Upper lobe of left lung (tissue), 6 donors: Measurements from ENCODE around the gene CEP170. TPM values are rescaled to one million over a fixed set of nuclear protein-coding genes. Genes with fewer than 3 reads are reported as not detected.
"Not testable (repeated sequence)": the region's sequence is repeated elsewhere in the genome, so short reads cannot be mapped to it uniquely, and the experiment has no call there.

Experiments
- ATAC-seq, 2 donors: fragments of 200-7000 bp; cut with Tn5 transposase; one replicate each; pipeline ENCODE4 v1.9.1; 2022; ENCODE audit warnings: mild to moderate bottlenecking in 2 of 2, moderate library complexity in 2 of 2; ENCODE audit not compliant: low FRiP score in 2 of 2
- DNase-seq, 2 donors: peaks; one replicate each; pipeline ENCODE4 v3.0.0-alpha.2; 2019 to 2020
- H3K27ac ChIP-seq, 4 donors: fragments of 200-600 bp; sonication (generic); one replicate each; pipeline ENCODE4 v1.5.1; 2016 to 2019
- H3K27me3 ChIP-seq, 4 donors: fragments of 200-600 bp; sonication (generic); one replicate each; pipeline ENCODE4 v1.5.1; 2017 to 2019
- H3K36me3 ChIP-seq, 4 donors: fragments of 200-600 bp; sonication (generic); one replicate each; pipeline ENCODE4 v1.5.1; 2016 to 2019
- H3K4me1 ChIP-seq, 4 donors: fragments of 200-600 bp; sonication (generic); one replicate each; pipeline ENCODE4 v1.5.1; 2018 to 2019
- H3K4me3 ChIP-seq, 4 donors: fragments of 200-600 bp; sonication (generic); one replicate each; pipeline ENCODE4 v1.5.1; 2017 to 2019; ENCODE audit warnings: mild to moderate bottlenecking in 2 of 4, moderate library complexity in 1 of 4
- H3K9me3 ChIP-seq, 4 donors: fragments of 200-600 bp; sonication (generic); one replicate each; pipeline ENCODE4 v1.5.1; 2018 to 2019
- CTCF ChIP-seq, 6 experiments: fragments of 450-650 bp in 4 of 6; fragments of 200-600 bp in 2 of 6; sonication (generic) in 2 of 6; IDR thresholded peaks; one replicate each; pipeline ENCODE4 v1.5.1; 2016 to 2019; ENCODE audit warnings: antibody characterized with exemption in 6 of 6
- POLR2A ChIP-seq, 4 donors: fragments of 450-650 bp; IDR thresholded peaks; one replicate each; pipeline ENCODE4 v1.5.1; 2016 to 2017; ENCODE audit warnings: antibody characterized with exemption in 4 of 4, mild to moderate bottlenecking in 2 of 4
- WGBS, 2 donors: methylation state at CpG; one replicate each; pipeline ENCODE4 v1.1.5; 2017 to 2018; 5-methylcytosine and 5-hydroxymethylcytosine counted together
- total RNA-seq, 6 donors: library from RNA; depleted of rRNA in 4 of 6; stranded (reverse); fragments of >200 nt in 4 of 6; gene quantifications; one replicate each; pipeline versions ENCODE4 v1.1.0 to v1.2.1, GENCODE V29; 2016 to 2021
- donor health status: DM: no; HTN: no; CAD: no; lungs with moderate emphysema.
- donor health status: DM: no; HTN: yes; CAD: no; lungs with severe emphysema.

The CEP170 gene
- total RNA-seq, 6 donors from 2014 or later, result 47.6 to 160 (median 88.6) TPM

- Histone ChIP-seq H3K36me3 (peaks cover 0 to 5% (median 0%) of the 10 kb centered on the region in 4 donors), H3K9me3 (no peaks in the 10 kb centered on the region), H3K27me3 (no peaks in the 10 kb centered on the region), H3K4me1 (peaks cover 0 to 6% (median 4%) of the 10 kb centered on the region in 4 donors), H3K27ac (no peak overlapping the region), H3K4me3 (no peak overlapping the region)
- ATAC-seq (peak in 1 of 2 donors; percentile 88), DNase-seq (no peak)
- WGBS, 2 donors, result 76 to 86% methylated on average over 4 of the region's 4 CpGs
- TF ChIP-seq POLR2A (IDR thresholded peaks at IDR 0.05) (no peak), CTCF (IDR thresholded peaks at IDR 0.05) (no peak)
Measured at GRCh38 chr1:243213045-243213787, 41.9 kb downstream of the CEP170 start.

GRCh38 chr1:243211984-243212383 is 43.1 kb downstream of the CEP170 start:
- not testable (repeated sequence) for H3K4me3 ChIP-seq, H3K9me3 ChIP-seq, ATAC-seq, H3K36me3 ChIP-seq, DNase-seq, H3K4me1 ChIP-seq, H3K27ac ChIP-seq, H3K27me3 ChIP-seq
- 36 to 39% methylated on average over 3 of the region's 3 CpGs for WGBS, 2 donors

- not testable (repeated sequence) for H3K9me3 ChIP-seq, ATAC-seq, H3K4me1 ChIP-seq, H3K4me3 ChIP-seq, DNase-seq, H3K36me3 ChIP-seq, H3K27me3 ChIP-seq, H3K27ac ChIP-seq
- 81 to 91% methylated on average over 3 of the region's 3 CpGs for WGBS, 2 donors
Measured at GRCh38 chr1:243205026-243205501, 50.0 kb downstream of the CEP170 start.

DNA sequence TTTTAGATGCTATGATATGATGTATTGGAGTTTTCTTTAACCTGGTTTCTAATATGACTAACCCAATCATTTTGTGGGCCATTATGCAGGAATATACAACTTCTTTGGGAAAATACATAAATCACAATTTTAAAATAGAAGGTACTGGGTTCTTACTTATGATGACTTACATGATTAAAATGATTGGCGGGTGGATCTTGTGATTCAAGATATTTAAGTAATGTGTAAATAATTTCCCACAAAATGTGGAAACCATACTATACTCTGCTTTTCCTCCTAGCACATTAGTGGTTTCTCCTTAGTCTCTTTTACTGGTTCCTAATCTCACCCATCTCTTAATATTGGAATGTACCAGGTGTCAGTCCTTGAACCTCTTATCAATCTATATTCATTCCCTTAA is 50.7 kb downstream of the CEP170 start:
- H3K9me3 ChIP-seq, H3K4me3 ChIP-seq, H3K4me1 ChIP-seq, DNase-seq, H3K27ac ChIP-seq, ATAC-seq, H3K36me3 ChIP-seq, H3K27me3 ChIP-seq: not testable (repeated sequence)
- WGBS, 2 donors, result 93 to 97% methylated on average over 1 of the region's 1 CpG

DNA sequence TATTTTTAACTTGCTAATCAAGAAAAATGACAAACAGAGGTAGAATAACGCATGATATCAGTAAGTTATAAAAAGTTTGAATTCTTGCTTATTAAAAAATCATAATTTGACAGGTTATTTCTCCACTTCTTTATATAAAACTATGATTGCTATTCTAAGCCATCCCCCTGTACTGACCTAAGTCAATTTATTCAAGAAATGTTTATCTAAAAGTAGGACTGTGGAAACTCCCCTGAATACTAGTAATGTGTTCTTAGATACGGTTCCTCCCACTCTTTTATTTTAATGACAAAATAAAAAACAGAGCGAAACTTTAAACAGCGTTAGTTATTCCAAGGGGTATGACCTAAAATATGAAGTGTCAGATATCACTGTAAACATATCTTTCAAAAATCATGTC is 51.9 kb downstream of the CEP170 start:
- not testable (repeated sequence) for H3K27ac ChIP-seq, H3K4me1 ChIP-seq, H3K27me3 ChIP-seq, H3K36me3 ChIP-seq, H3K4me3 ChIP-seq, ATAC-seq, DNase-seq, H3K9me3 ChIP-seq
- 73 to 85% methylated on average over 4 of the region's 4 CpGs for WGBS, 2 donors

- H3K27me3 ChIP-seq, H3K36me3 ChIP-seq, DNase-seq, H3K4me1 ChIP-seq, H3K4me3 ChIP-seq, H3K27ac ChIP-seq, H3K9me3 ChIP-seq, ATAC-seq: not testable (repeated sequence)
- 82 to 90% methylated on average over 2 of the region's 2 CpGs for whole genome bisulfite sequencing, 2 donors
Measured at GRCh38 chr1:243201316-243201715, 53.8 kb downstream of the CEP170 start.

DNA sequence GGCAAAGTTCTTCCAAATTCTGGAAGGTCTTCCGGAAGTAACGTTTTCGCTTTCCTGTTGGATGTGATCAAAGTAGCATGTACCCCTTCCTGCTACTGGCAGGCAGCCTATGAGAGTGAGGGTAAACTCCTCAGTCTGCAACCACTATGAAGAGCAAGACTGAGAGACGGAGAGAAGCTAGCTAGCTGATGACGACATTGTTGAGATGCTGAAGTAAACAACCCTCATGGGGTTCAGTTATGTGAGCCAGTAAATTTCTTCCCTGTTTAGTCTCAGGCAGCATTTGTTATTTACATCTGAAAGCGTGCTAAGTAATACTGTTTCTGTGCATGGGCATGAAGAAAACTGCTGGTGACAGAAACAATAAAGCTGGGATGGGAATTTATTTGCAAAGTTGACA is 57.6 kb downstream of the CEP170 start:
- H3K27me3 ChIP-seq, H3K9me3 ChIP-seq, DNase-seq, H3K4me1 ChIP-seq, H3K4me3 ChIP-seq, H3K27ac ChIP-seq, ATAC-seq, H3K36me3 ChIP-seq: not testable (repeated sequence)
- WGBS, 2 donors, result 100% methylated on average over 1 to 3 of the region's 6 CpGs

- not testable (repeated sequence) for H3K9me3 ChIP-seq, H3K4me3 ChIP-seq, H3K27me3 ChIP-seq, DNase-seq, H3K36me3 ChIP-seq, H3K27ac ChIP-seq, H3K4me1 ChIP-seq
- peak in 1 of 2 donors; percentile 49 for ATAC-seq
- whole genome bisulfite sequencing, 2 donors, result 62 to 74% methylated on average over 2 of the region's 2 CpGs
Measured at GRCh38 chr1:243193330-243193729, 61.8 kb downstream of the CEP170 start.

DNA sequence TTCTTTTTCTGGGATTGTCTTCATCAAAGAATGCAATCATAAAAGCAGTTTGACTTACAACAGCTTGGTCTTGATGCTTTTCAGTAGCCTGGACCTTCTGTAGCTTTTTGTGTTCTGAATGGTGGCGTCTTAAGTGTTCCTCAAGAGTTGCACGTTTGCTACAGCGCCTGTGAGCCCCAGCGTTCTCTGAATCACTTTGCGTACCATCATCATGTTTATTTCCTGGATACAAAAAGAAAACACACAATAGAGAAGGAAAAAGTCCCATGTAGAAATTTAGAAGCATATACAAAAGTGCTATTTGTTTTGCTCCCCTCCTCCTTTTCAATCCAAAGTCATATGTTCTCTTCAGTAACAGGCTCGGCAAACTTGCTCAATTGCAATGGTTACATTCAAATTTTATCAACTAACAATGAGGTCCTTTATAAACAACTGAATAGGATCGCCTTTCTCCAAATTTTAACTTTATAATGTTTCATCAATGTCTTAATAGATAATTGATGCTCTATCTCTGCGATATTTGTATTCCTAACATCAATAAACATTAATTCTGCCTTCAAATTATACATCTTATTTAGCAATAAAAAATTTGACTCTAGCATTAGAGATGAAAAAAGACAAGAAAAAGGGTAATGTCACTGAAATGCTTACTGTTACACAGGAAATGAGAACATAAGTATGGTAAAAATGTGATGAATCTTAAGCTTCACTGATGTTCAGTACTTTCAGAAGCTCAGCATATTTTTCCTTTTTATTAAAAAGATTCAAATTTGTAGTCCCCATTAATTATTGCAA is 68.7 kb downstream of the CEP170 start:
- H3K9me3 ChIP-seq, DNase-seq, H3K4me3 ChIP-seq, H3K27me3 ChIP-seq, H3K27ac ChIP-seq, ATAC-seq, H3K4me1 ChIP-seq: not testable (repeated sequence)
- peaks cover 2 to 12% (median 6%) of the 10 kb centered on the region in 4 donors for H3K36me3 ChIP-seq
- 95 to 98% methylated on average over 8 of the region's 8 CpGs for WGBS, 2 donors

GRCh38 chr1:243184787-243185186 is 70.3 kb downstream of the CEP170 start:
- H3K4me1 ChIP-seq, H3K4me3 ChIP-seq, DNase-seq, H3K27me3 ChIP-seq, H3K9me3 ChIP-seq, ATAC-seq, H3K27ac ChIP-seq: not testable (repeated sequence)
- peaks cover 2 to 14% (median 6%) of the 10 kb centered on the region in 4 donors for H3K36me3 ChIP-seq
- WGBS, 2 donors, result 93 to 94% methylated on average over 7 of the region's 7 CpGs

DNA sequence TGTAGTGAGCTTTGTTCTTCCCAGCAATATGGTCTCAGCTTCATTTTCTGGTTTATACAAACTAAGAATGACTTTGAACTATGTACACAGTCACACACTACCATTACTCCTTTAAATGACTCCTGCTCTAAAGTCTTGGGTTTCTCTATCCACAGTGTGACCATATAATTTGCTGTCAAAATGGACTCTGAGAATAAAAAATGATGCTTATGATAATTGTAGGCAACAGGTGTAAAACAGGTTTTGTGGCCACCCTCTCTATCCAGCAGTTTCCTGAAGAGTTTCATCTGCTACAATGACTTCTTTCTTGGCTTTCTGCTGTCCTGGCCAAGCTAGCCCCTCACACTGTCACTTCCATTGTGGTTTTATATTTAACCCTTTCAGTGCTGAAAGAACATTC is 71.4 kb downstream of the CEP170 start:
- not testable (repeated sequence) for ATAC-seq, H3K27ac ChIP-seq, H3K4me1 ChIP-seq, DNase-seq, H3K9me3 ChIP-seq, H3K4me3 ChIP-seq, H3K27me3 ChIP-seq
- peaks cover 2 to 14% (median 6%) of the 10 kb centered on the region in 4 donors for H3K36me3 ChIP-seq

DNA sequence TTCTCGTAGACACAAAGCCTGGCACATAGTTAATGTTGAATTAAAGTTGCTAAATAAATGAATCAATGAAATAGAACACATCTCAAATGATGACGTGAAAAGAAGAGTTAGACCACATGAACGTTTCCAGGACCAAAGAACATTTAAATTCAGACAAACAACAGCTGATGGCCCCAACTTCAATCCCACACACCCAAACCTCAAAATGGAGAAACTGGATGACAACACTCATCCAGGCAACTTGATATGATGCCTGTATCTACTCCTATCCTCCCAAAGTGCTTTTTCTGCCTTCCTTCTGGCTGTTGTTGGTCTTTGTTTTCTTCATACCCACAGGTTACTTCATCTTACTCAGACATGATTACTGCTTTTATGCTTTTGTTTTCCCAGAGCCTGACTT is 71.9 kb downstream of the CEP170 start:
- not testable (repeated sequence) for H3K4me3 ChIP-seq, H3K4me1 ChIP-seq, H3K9me3 ChIP-seq, H3K27ac ChIP-seq, DNase-seq, H3K27me3 ChIP-seq, ATAC-seq
- H3K36me3 ChIP-seq, result peaks cover 2 to 14% (median 6%) of the 10 kb centered on the region in 4 donors
- 76 to 83% methylated on average over 3 of the region's 3 CpGs for WGBS, 2 donors
